ENCODE data around the gene CATSPER1. TPM values are rescaled to one million over a fixed set of nuclear protein-coding genes. Genes with fewer than 3 reads are reported as not detected.

The CATSPER1 gene
- total and polyA plus RNA-seq, 2 of the 8 experiments (the other 6 are each of a cell fraction or from before 2014, with no cell fraction given) = not detected

- TF ChIP-seq POU5F1 (IDR thresholded peaks at IDR 0.05; ENCODE audit: low read depth, low read length) (no peak), GTF2F1 (IDR thresholded peaks at IDR 0.05; ENCODE audit: borderline replicate concordance, low read depth, low read length) (no peak), ASH2L (IDR thresholded peaks at IDR 0.05; ENCODE audit: low read length) (no peak), CBX5 (IDR thresholded peaks at IDR 0.05; ENCODE audit: low read depth, low read length) (no peak)
Observed at GRCh38 chr11:66075273-66075672, 49.0 kb upstream of the CATSPER1 start (continued).
